Astrocyte of the spinal cord (primary cell): ENCODE results near the gene SCN10A.

Experiments used
- DNase-seq: peaks from one replicate; pipeline ENCODE4 v3.0.0; 2011; ENCODE audit warnings: low read depth, low spot score
- H3K4me3 ChIP-seq: 2 replicates; pipeline ENCODE4 v1.5.1; 2011; ENCODE audit warnings: low read depth, mild to moderate bottlenecking, low read length, moderate library complexity
- in situ Hi-C: cut with HindIII; loops from 2 replicates; pipeline ENCODE4 v1.10.0; 2017; ENCODE audit warnings: low sequenced_read_pairs
- TF ChIP-seq, protein P1 (sequence below): IDR thresholded peaks from 2 replicates; pipeline ENCODE4 v1.5.1; 2012; ENCODE audit warnings: low read depth, mild to moderate bottlenecking, low read length, inconsistent platforms

SCN10A gene

DNA sequence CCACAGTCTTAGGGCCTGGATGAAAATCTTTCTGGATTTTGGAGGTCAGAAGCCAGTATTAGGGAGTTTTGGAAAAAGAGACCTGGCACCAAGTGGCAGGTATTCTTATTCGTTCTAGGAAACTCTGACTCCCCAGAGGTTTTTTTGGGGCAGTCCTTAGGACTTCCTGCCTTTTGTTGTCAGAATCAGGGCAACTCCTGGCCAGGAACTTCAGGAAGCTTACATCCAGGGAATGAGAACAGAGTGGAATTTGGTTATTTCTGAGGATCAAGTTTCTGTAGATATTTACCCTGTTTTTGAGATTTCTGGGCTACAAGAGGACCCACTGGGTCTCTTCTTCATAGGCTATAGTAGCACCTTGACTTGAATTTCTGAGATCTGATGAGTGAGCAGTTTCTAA is 15.5 kb downstream of the SCN10A start:
- no peak for DNase-seq
- H3K4me3 ChIP-seq, result no peak overlapping the region
- TF ChIP-seq, protein P1, sequence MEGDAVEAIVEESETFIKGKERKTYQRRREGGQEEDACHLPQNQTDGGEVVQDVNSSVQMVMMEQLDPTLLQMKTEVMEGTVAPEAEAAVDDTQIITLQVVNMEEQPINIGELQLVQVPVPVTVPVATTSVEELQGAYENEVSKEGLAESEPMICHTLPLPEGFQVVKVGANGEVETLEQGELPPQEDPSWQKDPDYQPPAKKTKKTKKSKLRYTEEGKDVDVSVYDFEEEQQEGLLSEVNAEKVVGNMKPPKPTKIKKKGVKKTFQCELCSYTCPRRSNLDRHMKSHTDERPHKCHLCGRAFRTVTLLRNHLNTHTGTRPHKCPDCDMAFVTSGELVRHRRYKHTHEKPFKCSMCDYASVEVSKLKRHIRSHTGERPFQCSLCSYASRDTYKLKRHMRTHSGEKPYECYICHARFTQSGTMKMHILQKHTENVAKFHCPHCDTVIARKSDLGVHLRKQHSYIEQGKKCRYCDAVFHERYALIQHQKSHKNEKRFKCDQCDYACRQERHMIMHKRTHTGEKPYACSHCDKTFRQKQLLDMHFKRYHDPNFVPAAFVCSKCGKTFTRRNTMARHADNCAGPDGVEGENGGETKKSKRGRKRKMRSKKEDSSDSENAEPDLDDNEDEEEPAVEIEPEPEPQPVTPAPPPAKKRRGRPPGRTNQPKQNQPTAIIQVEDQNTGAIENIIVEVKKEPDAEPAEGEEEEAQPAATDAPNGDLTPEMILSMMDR, result no peak
- in situ Hi-C loops, result no loop called here

DNA sequence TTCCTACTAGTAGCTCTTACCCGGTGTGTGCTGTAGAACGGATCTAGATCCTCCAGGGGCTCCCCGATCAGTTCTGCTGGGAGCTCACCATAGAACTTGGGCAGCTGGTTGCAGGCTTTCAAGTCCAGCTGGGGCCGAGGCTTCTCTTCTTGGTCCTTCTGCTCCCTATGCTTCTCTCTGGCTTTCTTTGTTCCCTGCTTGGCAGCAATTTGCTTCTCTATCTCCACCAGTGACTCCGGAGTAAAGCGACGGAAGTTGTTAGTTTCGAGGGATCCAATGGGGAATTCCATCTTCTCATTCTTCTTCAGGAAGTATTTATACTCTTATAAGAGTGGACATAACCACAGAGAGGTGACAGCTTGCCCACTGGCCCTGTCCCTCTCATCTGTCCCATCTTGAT is 22.3 kb downstream of the SCN10A start:
- no peak overlapping the region for H3K4me3 ChIP-seq
- in situ Hi-C loops, result no loop called here
- no peak for DNase-seq
- TF ChIP-seq, protein P1, result no peak

DNA sequence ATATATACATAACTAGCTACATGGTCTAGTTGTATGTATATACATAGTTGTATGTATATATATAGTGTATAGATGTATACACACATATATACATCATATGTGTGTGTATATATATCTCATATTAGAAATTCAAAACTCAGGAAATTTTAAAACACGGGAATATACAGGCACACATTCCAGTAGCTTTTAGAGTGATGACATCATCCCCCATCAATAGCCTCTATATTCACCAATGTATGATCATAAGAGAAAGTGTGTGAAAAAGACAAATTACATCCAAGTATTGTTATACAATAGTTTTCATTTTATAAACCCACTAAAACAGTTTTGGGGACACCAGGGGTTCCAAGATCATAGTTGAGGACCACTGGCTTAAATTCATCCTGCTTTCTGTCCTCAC is 23.0 kb downstream of the SCN10A start:
- in situ Hi-C loops, result no loop called here
- no peak overlapping the region for H3K4me3 ChIP-seq
- TF ChIP-seq, protein P1, result no peak
- DNase-seq, result no peak

- TF ChIP-seq, protein P1, result no peak
- no peak overlapping the region for H3K4me3 ChIP-seq
- no peak for DNase-seq
- in situ Hi-C loops, result no loop called here
These were observed 33.9 kb downstream of the SCN10A start for GRCh38 chr3:38782148-38782547.

DNA sequence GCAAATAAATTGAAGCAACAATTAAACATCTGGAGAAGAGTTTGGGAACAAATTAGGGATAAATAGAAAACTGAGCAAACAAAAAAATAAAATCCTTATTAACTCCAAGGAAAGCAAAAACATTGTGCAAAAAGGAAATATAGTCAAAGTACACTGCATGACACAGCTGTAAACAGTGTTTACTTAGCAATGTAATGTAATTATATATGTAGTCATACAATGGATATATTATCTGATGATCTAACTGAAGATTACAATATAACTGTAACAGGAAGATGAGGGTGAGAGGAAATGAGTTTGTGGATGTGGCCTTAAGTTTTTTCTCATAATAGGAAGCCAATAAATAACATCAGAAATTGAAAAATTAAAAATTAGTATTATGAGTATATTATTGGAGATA is 42.5 kb downstream of the SCN10A start:
- TF ChIP-seq, protein P1, result no peak
- no peak overlapping the region for H3K4me3 ChIP-seq
- in situ Hi-C loops, result no loop called here
- no peak for DNase-seq

GRCh38 chr3:38763569-38763968 is 52.4 kb downstream of the SCN10A start:
- no peak for DNase-seq
- in situ Hi-C loops, result no loop called here
- no peak overlapping the region for H3K4me3 ChIP-seq
- TF ChIP-seq, protein P1, result no peak

- TF ChIP-seq, protein P1, result no peak
- in situ Hi-C loops, result no loop called here
- H3K4me3 ChIP-seq, result no peak overlapping the region
- DNase-seq, result no peak
These were observed 57.5 kb downstream of the SCN10A start for GRCh38 chr3:38758557-38758956.
